K562 (cell line): Measurements from ENCODE around the gene TENT4B. TPM values are rescaled to one million over a fixed set of nuclear protein-coding genes. Genes with fewer than 3 reads are reported as not detected.

Source experiments
- KDM5B ChIP-seq: fragments of 200-600 bp; sonication (generic); IDR thresholded peaks from 2 replicates; pipeline ENCODE4 v1.6.1; 2012; ENCODE audit warnings: low read depth, mild to moderate bottlenecking, moderate library complexity, low read length, control low read depth, inconsistent platforms; ENCODE audit not compliant: insufficient replicate concordance
- KLF13 ChIP-seq: fragments of 450-650 bp; IDR thresholded peaks from 2 replicates; pipeline ENCODE4 v1.6.1; 2016; ENCODE audit warnings: missing genetic modification characterization, low read depth, mild to moderate bottlenecking, missing compliant biosample characterization, moderate library complexity, borderline replicate concordance
- MAFK ChIP-seq: IDR thresholded peaks from 2 replicates; pipeline ENCODE4 v1.6.1; 2011; ENCODE audit warnings: low read length, improper control_type of control experiment
- MCM3 ChIP-seq: fragments of 450-650 bp; IDR thresholded peaks from 2 replicates; pipeline ENCODE4 v1.6.1; 2016
- MXD1 ChIP-seq: fragments of 250-450 bp; sonication (Bioruptor Pico); IDR thresholded peaks from 2 replicates; pipeline ENCODE4 v1.8.0; 2021; ENCODE audit warnings: borderline replicate concordance, mild to moderate bottlenecking, moderate library complexity; ENCODE audit not compliant: poor library complexity, severe bottlenecking
- NFXL1 ChIP-seq: fragments of 450-650 bp; formaldehyde crosslinking; IDR thresholded peaks from 2 replicates; pipeline ENCODE4 v1.4.0; 2021; ENCODE audit warnings: mild to moderate bottlenecking
- PHF21A ChIP-seq: fragments of 450-650 bp; IDR thresholded peaks from 2 replicates; pipeline ENCODE4 v1.6.1; 2017; ENCODE audit warnings: low read depth, borderline replicate concordance
- TBP ChIP-seq: optimal IDR thresholded peaks from 2 replicates; pipeline ENCODE3; 2011; ENCODE audit warnings: low read depth, low read length, improper control_type of control experiment
- TOE1 ChIP-seq, 2 experiments: fragments of 450-650 bp in 1 of 2; sonication (generic) in 1 of 2; formaldehyde crosslinking in 1 of 2; IDR thresholded peaks; 2 replicates each; pipeline versions ENCODE4 v1.7.1 to v1.8.0; 2016 to 2022; ENCODE audit warnings: borderline replicate concordance in 2 of 2, mild to moderate bottlenecking in 2 of 2, antibody characterized with exemption in 1 of 2, inconsistent platforms in 1 of 2, low read depth in 1 of 2, missing genetic modification reagents in 1 of 2, moderate library complexity in 1 of 2
- ZNF212 ChIP-seq: fragments of 450-650 bp; formaldehyde crosslinking; IDR thresholded peaks from 2 replicates; pipeline ENCODE4 v1.4.0; 2020; ENCODE audit warnings: mild to moderate bottlenecking
- ZNF655 ChIP-seq: fragments of 250-450 bp; sonication (Bioruptor Pico); IDR thresholded peaks from 2 replicates; pipeline ENCODE4 v1.5.0; 2021
- polyA plus RNA-seq, 8 experiments: library from polyadenylated mRNA; depleted of rRNA in 4 of 8; stranded (reverse) in 5 of 8; unstranded in 3 of 8; fragments of >200 nt; fragmentation: Nextera tagmentation in 2 of 8; fragmentation: Illumina TruSeq in 1 of 8; extraction: Ambion mirVana in 2 of 8; extraction: Trizol in 1 of 8; gene quantifications; 2 replicates each; pipeline versions ENCODE4 v1.2.1 to v1.2.3, GENCODE V29; 2011 to 2014; ENCODE audit warnings: inconsistent platforms in 1 of 8, missing spikeins in 1 of 8
- total RNA-seq, 7 experiments: library from RNA; depleted of rRNA in 6 of 7; stranded (reverse); fragments of >200 nt in 6 of 7; fragmentation: Illumina TruSeq in 2 of 7; extraction: Trizol in 2 of 7; gene quantifications; 2 replicates each; pipeline versions ENCODE4 v1.2.1 to v1.2.3, GENCODE V29; 2011 to 2021; ENCODE audit warnings: low replicate concordance in 1 of 7
- TF ChIP-seq, protein P1 (sequence below): fragments of 250-450 bp; sonication (Bioruptor Pico); IDR thresholded peaks from 2 replicates; pipeline ENCODE4 v1.5.1; 2021; ENCODE audit warnings: mild to moderate bottlenecking
- TF ChIP-seq, protein P2 (sequence below): fragments of 450-650 bp; IDR thresholded peaks from 2 replicates; pipeline ENCODE4 v1.6.1; 2016; ENCODE audit warnings: mild to moderate bottlenecking, moderate library complexity

The TENT4B gene
- total and polyA plus RNA-seq, 9 of the 15 experiments (the other 6 are each of a cell fraction or from before 2014, with no cell fraction given) = 5.2 to 8.4 (median 7.0) TPM

DNA sequence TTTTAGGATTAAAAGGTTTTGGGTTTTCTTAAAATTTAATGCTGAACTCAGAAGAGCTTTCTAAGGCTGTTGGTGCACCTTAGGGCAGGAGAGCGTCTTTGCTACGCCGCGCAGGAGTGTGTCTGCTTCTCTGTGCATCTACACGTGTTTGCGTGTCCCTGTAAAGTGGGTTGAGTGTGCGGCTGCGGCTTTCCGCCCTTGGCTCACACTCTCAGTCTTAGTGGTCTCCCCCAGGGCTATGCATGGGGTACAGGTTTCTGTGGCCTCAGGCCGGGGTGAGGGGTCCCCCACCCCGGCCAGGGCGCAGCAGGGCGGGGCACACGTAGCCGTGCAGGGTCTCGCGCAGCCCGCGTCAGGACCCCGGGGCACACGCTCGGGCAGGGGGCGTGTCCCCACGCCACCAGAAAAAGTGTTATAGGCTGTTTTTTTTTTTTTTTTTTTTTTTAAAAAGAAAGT, 727 bp upstream of the TENT4B start (continued):
- TF ChIP-seq NFXL1 (CRISPR knock-in tag) (no peak), MAFK (no peak), TOE1 (IDR thresholded peaks at IDR 0.05; ENCODE audit: borderline replicate concordance) (no peak), TOE1 (CRISPR knock-in tag; IDR thresholded peaks at IDR 0.05; ENCODE audit: borderline replicate concordance, low read depth) (no peak), MXD1 (CRISPR knock-in tag) (no peak), KDM5B (peak; percentile 43), MCM3 (no peak), KLF13 (no peak), TBP (peak; percentile 44), ZNF655 (CRISPR knock-in tag) (no peak), ZNF212 (CRISPR knock-in tag) (no peak), PHF21A (no peak)
- TF ChIP-seq, protein P1, sequence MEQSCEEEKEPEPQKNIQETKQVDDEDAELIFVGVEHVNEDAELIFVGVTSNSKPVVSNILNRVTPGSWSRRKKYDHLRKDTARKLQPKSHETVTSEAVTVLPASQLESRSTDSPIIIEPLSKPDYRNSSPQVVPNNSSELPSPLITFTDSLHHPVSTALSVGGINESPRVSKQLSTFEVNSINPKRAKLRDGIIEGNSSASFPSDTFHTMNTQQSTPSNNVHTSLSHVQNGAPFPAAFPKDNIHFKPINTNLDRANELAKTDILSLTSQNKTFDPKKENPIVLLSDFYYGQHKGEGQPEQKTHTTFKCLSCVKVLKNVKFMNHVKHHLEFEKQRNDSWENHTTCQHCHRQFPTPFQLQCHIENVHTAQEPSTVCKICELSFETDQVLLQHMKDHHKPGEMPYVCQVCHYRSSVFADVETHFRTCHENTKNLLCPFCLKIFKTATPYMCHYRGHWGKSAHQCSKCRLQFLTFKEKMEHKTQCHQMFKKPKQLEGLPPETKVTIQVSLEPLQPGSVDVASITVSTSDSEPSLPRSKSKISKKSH (CRISPR knock-in tag) = no peak
- TF ChIP-seq, protein P2, sequence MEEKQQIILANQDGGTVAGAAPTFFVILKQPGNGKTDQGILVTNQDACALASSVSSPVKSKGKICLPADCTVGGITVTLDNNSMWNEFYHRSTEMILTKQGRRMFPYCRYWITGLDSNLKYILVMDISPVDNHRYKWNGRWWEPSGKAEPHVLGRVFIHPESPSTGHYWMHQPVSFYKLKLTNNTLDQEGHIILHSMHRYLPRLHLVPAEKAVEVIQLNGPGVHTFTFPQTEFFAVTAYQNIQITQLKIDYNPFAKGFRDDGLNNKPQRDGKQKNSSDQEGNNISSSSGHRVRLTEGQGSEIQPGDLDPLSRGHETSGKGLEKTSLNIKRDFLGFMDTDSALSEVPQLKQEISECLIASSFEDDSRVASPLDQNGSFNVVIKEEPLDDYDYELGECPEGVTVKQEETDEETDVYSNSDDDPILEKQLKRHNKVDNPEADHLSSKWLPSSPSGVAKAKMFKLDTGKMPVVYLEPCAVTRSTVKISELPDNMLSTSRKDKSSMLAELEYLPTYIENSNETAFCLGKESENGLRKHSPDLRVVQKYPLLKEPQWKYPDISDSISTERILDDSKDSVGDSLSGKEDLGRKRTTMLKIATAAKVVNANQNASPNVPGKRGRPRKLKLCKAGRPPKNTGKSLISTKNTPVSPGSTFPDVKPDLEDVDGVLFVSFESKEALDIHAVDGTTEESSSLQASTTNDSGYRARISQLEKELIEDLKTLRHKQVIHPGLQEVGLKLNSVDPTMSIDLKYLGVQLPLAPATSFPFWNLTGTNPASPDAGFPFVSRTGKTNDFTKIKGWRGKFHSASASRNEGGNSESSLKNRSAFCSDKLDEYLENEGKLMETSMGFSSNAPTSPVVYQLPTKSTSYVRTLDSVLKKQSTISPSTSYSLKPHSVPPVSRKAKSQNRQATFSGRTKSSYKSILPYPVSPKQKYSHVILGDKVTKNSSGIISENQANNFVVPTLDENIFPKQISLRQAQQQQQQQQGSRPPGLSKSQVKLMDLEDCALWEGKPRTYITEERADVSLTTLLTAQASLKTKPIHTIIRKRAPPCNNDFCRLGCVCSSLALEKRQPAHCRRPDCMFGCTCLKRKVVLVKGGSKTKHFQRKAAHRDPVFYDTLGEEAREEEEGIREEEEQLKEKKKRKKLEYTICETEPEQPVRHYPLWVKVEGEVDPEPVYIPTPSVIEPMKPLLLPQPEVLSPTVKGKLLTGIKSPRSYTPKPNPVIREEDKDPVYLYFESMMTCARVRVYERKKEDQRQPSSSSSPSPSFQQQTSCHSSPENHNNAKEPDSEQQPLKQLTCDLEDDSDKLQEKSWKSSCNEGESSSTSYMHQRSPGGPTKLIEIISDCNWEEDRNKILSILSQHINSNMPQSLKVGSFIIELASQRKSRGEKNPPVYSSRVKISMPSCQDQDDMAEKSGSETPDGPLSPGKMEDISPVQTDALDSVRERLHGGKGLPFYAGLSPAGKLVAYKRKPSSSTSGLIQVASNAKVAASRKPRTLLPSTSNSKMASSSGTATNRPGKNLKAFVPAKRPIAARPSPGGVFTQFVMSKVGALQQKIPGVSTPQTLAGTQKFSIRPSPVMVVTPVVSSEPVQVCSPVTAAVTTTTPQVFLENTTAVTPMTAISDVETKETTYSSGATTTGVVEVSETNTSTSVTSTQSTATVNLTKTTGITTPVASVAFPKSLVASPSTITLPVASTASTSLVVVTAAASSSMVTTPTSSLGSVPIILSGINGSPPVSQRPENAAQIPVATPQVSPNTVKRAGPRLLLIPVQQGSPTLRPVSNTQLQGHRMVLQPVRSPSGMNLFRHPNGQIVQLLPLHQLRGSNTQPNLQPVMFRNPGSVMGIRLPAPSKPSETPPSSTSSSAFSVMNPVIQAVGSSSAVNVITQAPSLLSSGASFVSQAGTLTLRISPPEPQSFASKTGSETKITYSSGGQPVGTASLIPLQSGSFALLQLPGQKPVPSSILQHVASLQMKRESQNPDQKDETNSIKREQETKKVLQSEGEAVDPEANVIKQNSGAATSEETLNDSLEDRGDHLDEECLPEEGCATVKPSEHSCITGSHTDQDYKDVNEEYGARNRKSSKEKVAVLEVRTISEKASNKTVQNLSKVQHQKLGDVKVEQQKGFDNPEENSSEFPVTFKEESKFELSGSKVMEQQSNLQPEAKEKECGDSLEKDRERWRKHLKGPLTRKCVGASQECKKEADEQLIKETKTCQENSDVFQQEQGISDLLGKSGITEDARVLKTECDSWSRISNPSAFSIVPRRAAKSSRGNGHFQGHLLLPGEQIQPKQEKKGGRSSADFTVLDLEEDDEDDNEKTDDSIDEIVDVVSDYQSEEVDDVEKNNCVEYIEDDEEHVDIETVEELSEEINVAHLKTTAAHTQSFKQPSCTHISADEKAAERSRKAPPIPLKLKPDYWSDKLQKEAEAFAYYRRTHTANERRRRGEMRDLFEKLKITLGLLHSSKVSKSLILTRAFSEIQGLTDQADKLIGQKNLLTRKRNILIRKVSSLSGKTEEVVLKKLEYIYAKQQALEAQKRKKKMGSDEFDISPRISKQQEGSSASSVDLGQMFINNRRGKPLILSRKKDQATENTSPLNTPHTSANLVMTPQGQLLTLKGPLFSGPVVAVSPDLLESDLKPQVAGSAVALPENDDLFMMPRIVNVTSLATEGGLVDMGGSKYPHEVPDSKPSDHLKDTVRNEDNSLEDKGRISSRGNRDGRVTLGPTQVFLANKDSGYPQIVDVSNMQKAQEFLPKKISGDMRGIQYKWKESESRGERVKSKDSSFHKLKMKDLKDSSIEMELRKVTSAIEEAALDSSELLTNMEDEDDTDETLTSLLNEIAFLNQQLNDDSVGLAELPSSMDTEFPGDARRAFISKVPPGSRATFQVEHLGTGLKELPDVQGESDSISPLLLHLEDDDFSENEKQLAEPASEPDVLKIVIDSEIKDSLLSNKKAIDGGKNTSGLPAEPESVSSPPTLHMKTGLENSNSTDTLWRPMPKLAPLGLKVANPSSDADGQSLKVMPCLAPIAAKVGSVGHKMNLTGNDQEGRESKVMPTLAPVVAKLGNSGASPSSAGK = peak; percentile 61
